ENCODE measurements around the gene SKIL.

Gene SKIL

DNA sequence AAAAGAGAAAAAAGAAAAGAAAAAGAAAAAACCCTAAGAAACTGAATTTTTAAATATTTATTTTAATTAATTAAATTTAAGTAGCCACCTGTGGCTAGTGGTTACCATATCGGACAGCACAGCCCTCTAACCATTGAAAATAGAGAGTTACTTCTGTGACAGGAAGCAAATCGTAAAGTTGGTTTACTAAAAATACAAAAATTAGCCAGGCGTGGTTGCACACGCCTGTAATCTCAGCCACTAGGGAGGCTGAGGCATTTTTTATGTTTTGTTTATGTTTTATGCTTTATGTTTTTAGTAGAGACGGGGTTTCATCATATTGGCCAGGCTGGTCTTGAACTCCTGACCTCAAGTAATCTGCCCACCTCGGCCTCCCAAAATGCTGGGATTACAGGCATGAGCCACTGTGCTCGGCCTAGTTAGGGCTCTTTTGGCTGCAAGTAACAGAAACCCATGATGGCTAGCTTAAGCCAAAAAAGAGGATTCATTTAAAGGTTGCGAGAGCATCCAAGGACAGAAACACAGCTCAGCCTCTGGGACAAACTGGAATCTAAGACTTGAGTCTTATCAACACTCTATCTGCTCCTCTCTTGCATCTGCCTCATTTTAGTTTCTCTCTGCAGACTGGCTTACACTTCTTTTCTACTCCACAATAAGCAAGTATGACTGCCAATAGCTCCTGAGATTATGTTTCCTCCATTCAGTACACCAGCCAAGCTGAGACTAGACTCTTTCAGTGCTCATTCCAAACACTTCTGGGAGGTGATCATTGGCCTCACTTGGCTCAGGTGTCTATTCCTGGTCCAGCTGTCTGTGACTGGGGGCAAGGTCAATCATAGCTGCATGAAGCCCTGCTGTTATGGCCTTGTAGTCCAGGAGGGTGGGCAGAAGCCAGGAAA is 6.8 kb upstream of the SKIL start:
- no peak for ATAC-seq

- ATAC-seq: no peak
These were observed 4.6 kb upstream of the SKIL start for GRCh38 chr3:170352936-170353335.

DNA sequence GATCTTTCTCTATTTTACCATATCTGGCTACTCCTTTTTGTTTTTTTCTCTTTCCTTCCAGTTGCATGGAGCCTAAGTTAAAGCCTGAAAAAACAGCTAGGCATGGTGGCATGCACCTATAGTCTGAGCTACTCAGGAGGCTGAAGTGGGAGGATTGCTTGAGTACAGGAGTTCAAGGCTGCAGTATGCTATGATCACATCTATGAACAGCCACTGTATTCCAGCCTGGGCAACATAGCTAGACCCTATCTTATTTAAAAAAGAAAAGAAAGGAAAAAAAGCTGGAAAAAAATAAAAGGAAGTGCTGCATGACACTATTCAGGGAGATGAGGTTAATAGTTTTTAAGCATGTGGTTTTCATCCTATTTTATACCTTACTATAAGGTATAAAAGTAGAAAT is 4.0 kb upstream of the SKIL start:
- no peak for ATAC-seq

DNA sequence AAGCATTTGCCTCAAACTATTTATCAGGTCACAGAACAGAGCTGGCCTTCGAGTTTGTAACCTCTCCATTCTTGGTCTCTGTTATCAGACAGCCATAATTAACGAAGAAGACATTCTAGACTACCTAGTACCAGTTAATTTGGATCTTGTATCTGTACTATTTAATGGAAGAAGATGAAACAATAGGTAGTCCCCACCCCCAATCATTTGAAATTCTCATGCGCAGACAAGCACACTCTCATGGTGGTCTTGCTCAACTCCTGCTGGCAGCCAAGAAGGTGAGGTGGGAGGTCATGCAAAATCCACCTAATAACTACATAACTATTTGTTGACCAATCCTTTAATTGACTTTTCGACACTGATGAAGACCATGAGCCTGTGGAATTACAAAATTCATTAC is 2.8 kb upstream of the SKIL start:
- no peak for ATAC-seq

GRCh38 chr3:170355738-170356595 is 1.5 kb upstream of the SKIL start:
- no peak for ATAC-seq

- ATAC-seq: peak; percentile 19 to 28
These were observed 829 bp upstream of the SKIL start for GRCh38 chr3:170356596-170357175.

DNA sequence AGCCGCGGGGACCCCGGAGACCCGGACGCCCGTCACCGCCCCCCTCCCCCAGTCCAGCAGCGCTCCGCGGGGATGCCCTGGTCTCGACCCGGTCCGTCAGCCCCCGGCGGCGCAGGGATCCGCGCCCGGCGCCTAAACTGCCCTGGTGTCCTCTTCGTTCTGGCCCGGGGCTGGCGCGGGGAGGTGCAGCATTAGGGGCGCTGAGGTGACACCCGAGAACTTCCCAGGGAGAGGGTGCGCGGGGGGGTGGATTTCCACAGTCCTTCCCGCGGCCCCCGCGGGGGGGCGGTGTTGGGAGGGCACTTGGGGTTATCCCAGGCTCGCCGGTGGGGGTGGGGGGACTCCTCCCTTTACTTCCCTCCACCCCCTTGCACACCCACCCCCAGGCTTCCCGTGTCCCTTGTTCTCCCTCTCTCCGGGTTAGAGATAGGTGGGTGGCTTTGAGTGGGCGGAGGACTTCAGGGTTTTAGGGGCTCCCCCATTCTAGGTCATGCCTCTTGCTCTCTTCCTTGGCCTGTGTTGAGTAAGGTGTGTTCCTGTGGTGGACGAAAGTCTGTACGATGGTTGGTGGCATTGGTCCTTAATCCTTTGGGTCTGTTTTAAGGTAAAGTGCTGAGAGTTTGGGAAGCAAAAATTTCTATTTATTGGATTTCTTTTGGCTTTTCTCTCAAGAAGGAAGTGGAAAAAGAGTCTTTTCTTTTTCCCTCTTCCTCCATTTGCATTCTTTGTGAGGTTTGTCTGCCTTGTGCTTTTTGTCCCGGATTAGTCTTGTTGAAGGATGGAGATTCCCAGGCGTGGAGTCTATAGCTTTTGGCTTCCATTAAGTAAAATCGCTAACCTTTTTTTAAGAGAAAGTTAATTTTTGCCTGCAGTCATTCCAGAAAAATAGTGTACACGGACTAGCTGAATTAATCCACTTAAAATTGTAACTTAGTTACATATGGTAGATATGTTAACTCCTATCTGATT is 811 bp downstream of the SKIL start:
- ATAC-seq: peak; percentile 3 to 6

DNA sequence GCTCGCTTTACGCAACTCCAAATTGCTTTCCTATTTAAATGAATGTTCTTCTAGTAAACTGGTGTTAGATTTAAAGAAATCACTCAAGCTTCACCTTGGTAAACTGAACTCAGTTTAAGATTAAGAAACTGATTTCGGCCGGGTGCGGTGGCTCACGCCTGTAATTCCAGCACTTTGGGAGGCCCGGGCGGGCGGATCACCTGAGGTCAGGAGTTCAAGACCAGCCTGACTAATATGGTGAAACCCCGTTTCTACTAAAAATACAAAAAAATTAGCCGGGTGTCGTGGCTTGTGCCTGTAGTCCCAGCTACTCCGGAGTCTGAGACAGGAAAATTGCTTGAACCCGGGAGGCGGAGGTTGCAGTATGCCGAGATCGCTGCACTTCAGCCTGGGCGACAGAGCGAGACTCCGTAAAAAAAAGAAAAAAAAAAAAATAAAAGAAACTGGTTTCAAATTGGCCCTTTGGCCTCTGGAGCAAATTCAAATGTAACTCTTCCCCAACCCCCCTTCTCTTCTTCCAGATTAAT is 1.7 kb downstream of the SKIL start:
- no peak for ATAC-seq

- no peak for ATAC-seq
These were observed 3.0 kb downstream of the SKIL start for GRCh38 chr3:170360466-170360865.

GRCh38 chr3:170360916-170361315 is 3.4 kb downstream of the SKIL start:
- no peak for ATAC-seq

DNA sequence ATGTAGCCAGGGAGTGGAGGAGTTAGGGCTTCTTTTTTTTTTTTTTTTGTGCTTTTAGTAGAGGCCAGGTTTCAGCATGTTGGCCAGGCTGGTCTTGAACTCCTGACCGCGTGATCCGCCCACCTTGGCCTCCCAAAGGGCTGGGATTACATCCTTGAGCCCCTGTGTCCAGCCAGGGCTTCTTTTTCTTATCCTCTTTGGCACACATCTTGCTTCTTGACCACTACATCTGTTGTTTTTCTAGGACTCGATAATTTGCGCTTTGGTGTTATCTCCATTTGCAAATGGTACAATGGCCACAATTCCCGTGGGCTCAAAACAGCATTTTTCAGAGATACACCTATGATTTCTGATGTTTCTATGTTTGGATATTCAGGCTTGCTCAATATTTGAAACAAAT is 4.2 kb downstream of the SKIL start:
- no peak for ATAC-seq

- ATAC-seq: no peak
These were observed 6.0 kb downstream of the SKIL start for GRCh38 chr3:170363471-170363994.

DNA sequence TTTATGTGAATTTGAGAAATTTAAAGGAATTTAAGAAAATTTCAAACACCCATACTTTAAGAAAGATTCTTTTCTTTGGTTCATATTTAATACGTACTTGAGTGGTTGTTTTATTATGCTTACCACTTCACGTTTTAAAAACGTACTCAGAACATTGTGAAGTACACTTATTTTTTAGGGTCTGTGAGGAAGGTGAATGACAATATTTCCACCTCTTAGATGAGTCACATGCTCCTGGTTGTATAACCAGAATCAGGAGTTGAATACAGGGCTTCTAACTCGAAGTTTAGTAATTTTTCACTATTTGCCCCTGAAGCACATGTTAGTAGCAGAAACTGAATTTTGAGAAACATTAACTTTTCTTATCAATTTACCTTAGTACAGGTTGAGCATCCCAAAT is 7.5 kb downstream of the SKIL start:
- ATAC-seq: no peak

GRCh38 chr3:170367797-170368196 is 10.3 kb downstream of the SKIL start:
- no peak for ATAC-seq

- ATAC-seq: no peak
These were observed 11.4 kb downstream of the SKIL start for GRCh38 chr3:170368921-170369320.

DNA sequence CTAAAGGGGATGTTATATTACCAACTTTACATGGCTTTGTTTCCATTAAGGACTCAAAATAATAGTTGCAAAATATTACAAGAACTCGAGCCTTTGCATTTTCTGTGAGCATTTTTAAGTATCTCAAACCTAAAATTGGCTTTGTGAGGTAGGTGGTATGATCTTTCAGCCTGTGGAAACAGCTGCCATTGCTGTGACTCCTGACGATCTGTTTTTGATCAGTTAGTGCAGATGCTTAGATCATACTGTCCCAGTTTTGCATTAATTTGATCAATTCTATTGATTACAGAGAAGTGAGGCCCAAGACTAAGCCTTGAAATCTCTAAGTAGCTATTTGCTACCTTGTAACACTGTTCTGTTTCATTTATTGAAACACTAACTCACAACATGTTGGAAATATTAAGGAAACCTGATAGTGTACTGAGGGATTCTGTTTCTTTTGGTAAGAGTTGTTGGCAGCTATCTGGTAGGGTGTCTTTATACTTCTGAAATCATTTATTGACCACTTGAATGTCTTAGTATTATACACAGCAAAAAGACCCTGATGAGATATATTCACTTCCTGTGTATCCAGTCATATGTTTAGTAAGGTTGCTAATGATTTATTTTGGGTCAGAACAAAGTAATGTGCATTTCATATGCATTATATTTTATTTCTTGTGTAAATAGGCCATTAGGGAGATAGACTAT is 14.8 kb downstream of the SKIL start:
- ATAC-seq: no peak

DNA sequence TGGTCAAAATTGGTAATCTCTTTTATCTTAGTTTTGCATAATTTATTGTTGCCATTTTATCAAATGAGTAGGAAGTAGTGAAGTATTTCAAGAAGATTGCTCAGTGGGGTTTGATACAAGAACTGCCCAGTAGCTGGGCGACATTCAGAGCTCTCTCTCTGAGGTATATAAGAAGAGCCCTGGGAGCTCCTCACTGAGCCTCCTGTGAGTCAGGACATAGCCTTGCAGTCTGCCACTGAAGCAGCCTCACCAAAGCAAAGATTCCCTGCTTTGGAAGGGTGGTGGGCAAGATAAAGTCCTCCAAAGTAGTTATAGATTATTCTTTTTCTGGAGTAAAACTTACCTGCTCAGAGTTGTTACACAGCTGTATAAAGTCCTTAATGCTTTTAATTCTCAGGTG is 26.1 kb downstream of the SKIL start:
- ATAC-seq: no peak

GRCh38 chr3:170386468-170386867 is 29.0 kb downstream of the SKIL start:
- no peak for ATAC-seq

GRCh38 chr3:170387950-170388349 is 30.4 kb downstream of the SKIL start:
- ATAC-seq: no peak

DNA sequence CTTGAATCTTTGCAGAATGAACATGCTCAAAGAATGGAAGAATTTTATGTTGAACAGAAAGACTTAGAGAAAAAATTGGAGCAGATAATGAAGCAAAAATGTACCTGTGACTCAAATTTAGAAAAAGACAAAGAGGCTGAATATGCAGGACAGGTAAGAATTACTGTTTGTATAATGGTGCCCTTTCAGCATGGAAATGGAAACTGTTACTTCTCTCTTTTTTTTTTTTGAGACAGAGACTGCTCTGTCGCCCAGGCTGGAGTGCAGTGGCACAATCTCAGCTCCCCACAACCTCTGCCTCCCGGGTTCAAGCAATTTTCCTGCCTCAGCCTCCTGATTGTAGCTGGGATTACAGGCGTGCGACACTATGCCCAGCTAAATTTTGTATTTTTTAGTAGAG is 33.6 kb downstream of the SKIL start:
- no peak for ATAC-seq

DNA sequence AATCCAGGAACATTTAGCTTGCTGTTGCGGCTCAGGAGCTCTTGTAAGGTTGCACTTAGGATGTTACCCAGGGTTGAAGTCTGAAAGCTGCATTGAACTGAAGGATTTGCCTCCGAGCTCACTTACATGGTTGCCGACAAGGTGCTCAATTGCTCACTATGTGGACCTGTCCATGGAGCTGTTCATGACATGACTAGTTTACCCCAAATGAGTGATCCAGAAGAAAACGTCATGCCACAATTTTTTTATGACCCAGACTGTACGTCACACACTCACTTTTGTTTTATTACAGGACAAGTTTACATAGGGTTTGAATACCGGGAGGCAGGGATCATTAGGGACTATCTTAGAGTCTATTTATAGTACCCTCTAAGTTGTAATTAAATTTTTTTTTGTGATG is 40.2 kb downstream of the SKIL start:
- no peak for ATAC-seq
